Duodenal mucosa (tissue), 2 donors: ENCODE data around the gene SUSD6.

Experiments used
- H3K27ac ChIP-seq: one replicate; pipeline ENCODE4 v1.7.0; 2013; ENCODE audit warnings: low read depth, low read length
- H3K27me3 ChIP-seq, 2 donors: one replicate each; pipeline ENCODE4 v1.7.0; 2013; ENCODE audit warnings: low read length in 2 of 2, control low read depth in 1 of 2; ENCODE audit not compliant: insufficient read depth in 2 of 2, control insufficient read depth in 1 of 2
- H3K36me3 ChIP-seq, 2 donors: one replicate each; pipeline ENCODE4 v1.7.0; 2013; ENCODE audit warnings: low read length in 2 of 2, control low read depth in 1 of 2; ENCODE audit not compliant: insufficient read depth in 2 of 2, control insufficient read depth in 1 of 2
- H3K4me1 ChIP-seq, 2 donors: one replicate each; pipeline ENCODE4 v1.7.0; 2013; ENCODE audit warnings: low read length in 2 of 2, control low read depth in 1 of 2; ENCODE audit not compliant: insufficient read depth in 2 of 2, control insufficient read depth in 1 of 2
- H3K4me3 ChIP-seq, 2 donors: one replicate each; pipeline ENCODE4 v1.7.0; 2013; ENCODE audit warnings: low read length in 2 of 2, low read depth in 1 of 2
- H3K9ac ChIP-seq, 2 donors: one replicate each; pipeline ENCODE4 v1.7.0; 2013; ENCODE audit warnings: low read length in 2 of 2, low read depth in 1 of 2
- H3K9me3 ChIP-seq, 2 donors: one replicate each; pipeline ENCODE4 v1.7.0; 2013; ENCODE audit warnings: low read length in 2 of 2, control low read depth in 1 of 2; ENCODE audit not compliant: control insufficient read depth in 1 of 2

SUSD6 gene

GRCh38 chr14:69658664-69659261 lies 47.4 kb downstream of the SUSD6 start:
- H3K4me1 ChIP-seq, result peaks cover 38 to 70% of the 10 kb centered on the region in 2 donors
- no peaks in the 10 kb centered on the region for H3K9me3 ChIP-seq
- peak overlapping the region; percentile 38 for H3K4me3 ChIP-seq
- peak overlapping the region; percentile 12 to 64 for H3K9ac ChIP-seq
- H3K27me3 ChIP-seq, result no peaks in the 10 kb centered on the region
- H3K36me3 ChIP-seq, result peaks cover 9 to 10% of the 10 kb centered on the region in 2 donors
- H3K27ac ChIP-seq, result peak overlapping the region; percentile 61

DNA sequence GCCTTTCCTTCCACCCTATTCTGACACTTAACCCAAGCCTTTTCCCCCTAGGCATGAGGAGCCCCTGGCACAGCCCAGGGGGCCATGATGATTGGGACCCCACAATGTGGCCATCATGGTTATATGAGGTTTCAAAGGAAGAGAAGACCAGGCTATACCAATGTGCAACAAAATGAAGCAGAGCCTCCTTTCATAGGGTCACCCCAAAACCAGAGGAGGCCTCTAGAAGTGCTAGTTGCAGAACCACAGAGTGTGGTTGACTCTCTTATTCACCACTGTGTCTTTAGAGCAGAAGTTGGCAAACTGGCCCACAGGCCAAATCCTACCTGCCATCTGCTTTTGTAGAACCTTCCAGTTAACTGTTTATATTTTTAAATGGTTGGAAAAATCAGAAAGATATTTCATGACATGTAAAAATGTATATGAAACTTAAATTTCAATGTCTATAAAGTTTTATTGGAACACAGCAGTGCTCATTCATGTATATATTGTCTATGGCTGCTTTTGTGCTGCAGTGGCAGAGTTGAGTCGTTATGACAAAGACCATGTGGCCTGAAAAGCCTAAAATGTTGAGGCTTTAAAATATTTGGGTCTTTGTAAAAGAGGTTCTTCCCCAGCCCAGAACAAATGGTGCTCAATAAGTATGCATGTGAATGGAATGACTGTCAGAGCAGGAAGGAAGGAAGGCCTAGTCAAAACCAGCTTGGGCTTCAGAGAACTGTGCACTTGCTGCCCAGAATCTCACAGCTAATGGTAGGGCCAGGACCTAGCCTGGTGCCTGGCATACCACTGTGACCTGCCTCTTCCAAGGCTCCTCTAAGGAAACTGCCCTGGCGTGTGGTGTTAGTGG lies 49.2 kb downstream of the SUSD6 start:
- peaks cover 32 to 62% of the 10 kb centered on the region in 2 donors for H3K4me1 ChIP-seq
- no peaks in the 10 kb centered on the region for H3K27me3 ChIP-seq
- H3K4me3 ChIP-seq, result no peak overlapping the region
- H3K36me3 ChIP-seq, result peaks cover 9 to 10% of the 10 kb centered on the region in 2 donors
- H3K27ac ChIP-seq, result no peak overlapping the region
- H3K9ac ChIP-seq, result no peak overlapping the region
- H3K9me3 ChIP-seq, result no peaks in the 10 kb centered on the region

DNA sequence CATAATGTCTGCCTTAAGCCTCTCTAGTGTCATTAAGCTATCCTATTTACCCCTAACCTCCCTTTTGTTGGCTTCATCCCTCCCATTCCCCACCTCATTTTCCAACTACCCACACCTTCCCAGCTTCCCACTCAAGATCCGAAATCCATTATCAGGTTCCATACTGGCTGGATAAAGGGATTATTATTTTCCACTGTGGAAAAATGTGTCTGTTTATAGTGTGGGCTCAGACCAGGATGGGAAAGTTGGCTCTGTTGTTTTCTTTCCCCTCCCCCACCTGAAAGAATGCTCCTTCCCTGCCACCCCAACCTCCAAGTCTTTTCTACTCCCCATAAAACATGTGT lies 49.8 kb downstream of the SUSD6 start:
- H3K9ac ChIP-seq, result no peak overlapping the region
- H3K27ac ChIP-seq, result no peak overlapping the region
- H3K4me3 ChIP-seq, result no peak overlapping the region
- no peaks in the 10 kb centered on the region for H3K9me3 ChIP-seq
- H3K4me1 ChIP-seq, result peaks cover 32 to 66% of the 10 kb centered on the region in 2 donors
- H3K36me3 ChIP-seq, result peaks cover 9 to 10% of the 10 kb centered on the region in 2 donors
- no peaks in the 10 kb centered on the region for H3K27me3 ChIP-seq

GRCh38 chr14:69662636-69663299 lies 51.4 kb downstream of the SUSD6 start:
- Histone ChIP-seq H3K9me3 (no peaks in the 10 kb centered on the region), H3K4me3 (no peak overlapping the region), H3K27me3 (no peaks in the 10 kb centered on the region), H3K36me3 (peaks cover 9 to 10% of the 10 kb centered on the region in 2 donors), H3K9ac (no peak overlapping the region), H3K4me1 (peaks cover 32 to 63% of the 10 kb centered on the region in 2 donors), H3K27ac (no peak overlapping the region)

DNA sequence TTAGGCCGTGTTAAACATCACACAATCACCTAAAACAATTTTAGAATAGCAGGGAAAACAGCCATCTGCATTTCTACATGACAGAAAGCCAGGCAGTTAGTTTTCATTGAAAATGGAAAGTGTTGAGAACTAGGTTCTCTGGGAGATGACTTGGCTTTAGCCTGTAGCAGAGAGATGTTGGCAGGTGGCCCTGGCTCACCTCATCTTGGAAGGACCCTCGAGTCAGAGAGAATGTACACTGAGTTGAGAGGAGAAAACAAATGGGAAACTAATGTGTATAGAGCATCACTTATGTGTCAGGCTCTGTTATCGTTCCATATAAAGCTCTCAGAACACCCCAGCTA lies 51.9 kb downstream of the SUSD6 start:
- H3K27ac ChIP-seq, result no peak overlapping the region
- H3K4me1 ChIP-seq, result peaks cover 29 to 61% of the 10 kb centered on the region in 2 donors
- H3K9me3 ChIP-seq, result no peaks in the 10 kb centered on the region
- H3K36me3 ChIP-seq, result peaks cover 9 to 10% of the 10 kb centered on the region in 2 donors
- H3K27me3 ChIP-seq, result no peaks in the 10 kb centered on the region
- no peak overlapping the region for H3K9ac ChIP-seq
- no peak overlapping the region for H3K4me3 ChIP-seq

DNA sequence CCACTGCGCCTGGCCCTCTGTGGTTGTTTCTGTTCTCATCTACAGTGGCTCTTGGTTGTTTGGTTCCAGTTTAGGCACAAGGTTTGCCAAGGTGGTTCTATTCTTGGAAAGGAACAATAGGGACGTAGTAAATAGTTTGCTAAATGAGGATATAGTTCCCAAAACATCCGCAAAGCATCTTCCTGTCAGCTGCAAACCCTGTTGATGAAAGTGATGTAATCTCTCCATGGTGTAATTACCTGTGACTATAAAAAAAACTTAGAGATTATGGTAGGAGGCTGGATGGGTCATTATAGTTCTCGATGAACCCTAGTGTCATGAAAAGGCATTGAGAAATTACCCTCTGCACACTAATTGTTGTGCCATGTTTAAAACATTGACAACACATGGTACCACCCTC lies 52.9 kb downstream of the SUSD6 start:
- Histone ChIP-seq H3K27ac (no peak overlapping the region), H3K36me3 (peaks cover 9 to 10% of the 10 kb centered on the region in 2 donors), H3K9me3 (no peaks in the 10 kb centered on the region), H3K4me3 (no peak overlapping the region), H3K27me3 (no peaks in the 10 kb centered on the region), H3K9ac (no peak overlapping the region), H3K4me1 (peaks cover 22 to 51% of the 10 kb centered on the region in 2 donors)

GRCh38 chr14:69664865-69665526 lies 53.6 kb downstream of the SUSD6 start:
- peaks cover 30 to 58% of the 10 kb centered on the region in 2 donors for H3K4me1 ChIP-seq

DNA sequence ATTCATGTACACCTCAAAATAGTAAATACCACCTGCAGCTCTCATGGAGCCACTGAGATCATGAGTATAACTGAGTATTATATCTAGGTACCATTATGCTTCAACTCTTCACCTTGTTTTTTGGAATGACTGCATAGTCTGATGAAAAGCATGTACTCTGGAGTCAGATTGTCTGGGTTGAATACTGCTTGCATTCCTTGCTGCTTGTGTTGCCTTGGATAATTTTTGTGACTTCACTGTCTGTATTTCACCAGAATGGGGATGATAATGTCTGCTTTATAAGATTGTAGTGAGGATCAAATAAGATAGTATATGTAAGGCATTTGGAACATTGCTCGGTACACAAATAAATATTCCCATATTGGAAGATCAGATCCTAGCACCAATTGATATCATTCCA lies 54.2 kb downstream of the SUSD6 start:
- no peak overlapping the region for H3K4me3 ChIP-seq
- no peaks in the 10 kb centered on the region for H3K27me3 ChIP-seq
- H3K27ac ChIP-seq, result no peak overlapping the region
- peaks cover 4% of the 10 kb centered on the region in 2 donors for H3K36me3 ChIP-seq
- no peak overlapping the region for H3K9ac ChIP-seq
- H3K9me3 ChIP-seq, result no peaks in the 10 kb centered on the region
- peaks cover 30 to 63% of the 10 kb centered on the region in 2 donors for H3K4me1 ChIP-seq

More at GRCh38 chr14:69664865-69665526, 53.6 kb downstream of the SUSD6 start:
- Histone ChIP-seq H3K27ac (peak overlapping the region; percentile 0), H3K36me3 (peaks cover 3 to 6% of the 10 kb centered on the region in 2 donors), H3K9ac (no peak overlapping the region), H3K4me3 (no peak overlapping the region), H3K27me3 (no peaks in the 10 kb centered on the region), H3K9me3 (no peaks in the 10 kb centered on the region)

GRCh38 chr14:69666112-69666511 lies 54.7 kb downstream of the SUSD6 start:
- Histone ChIP-seq H3K9ac (no peak overlapping the region), H3K27me3 (no peaks in the 10 kb centered on the region), H3K9me3 (no peaks in the 10 kb centered on the region), H3K36me3 (peaks cover under 1 to 4% of the 10 kb centered on the region in 2 donors), H3K4me1 (peaks cover 26 to 65% of the 10 kb centered on the region in 2 donors), H3K4me3 (no peak overlapping the region), H3K27ac (no peak overlapping the region)
